Right lobe of liver (tissue), 4 donors: ENCODE data around the gene SPATA31C2.
"Not testable (repeated sequence)": the region's sequence is repeated elsewhere in the genome, so short reads cannot be mapped to it uniquely, and the experiment has no call there.

ENCODE experiments used
- CTCF ChIP-seq, 4 donors: fragments of 200-600 bp in 3 of 4; fragments of 450-650 bp in 1 of 4; IDR thresholded peaks; one replicate each; pipeline versions ENCODE4 v1.5.1 to v1.8.0; 2016 to 2022; ENCODE audit warnings: antibody characterized with exemption in 4 of 4, mild to moderate bottlenecking in 2 of 4
- POLR2A ChIP-seq: fragments of 450-650 bp; IDR thresholded peaks from one replicate; pipeline ENCODE4 v1.6.1; 2017; ENCODE audit warnings: antibody characterized with exemption, mild to moderate bottlenecking
- donor health status: DM: no; HTN: no; CAD: no.
- donor health status: DM: no; HTN: no; CAD: no.
- donor health status: DM: no; HTN: yes; CAD: no.

GRCh38 chr9:88127700-88128300 lies 10.5 kb downstream of the SPATA31C2 start:
- TF ChIP-seq CTCF (IDR thresholded peaks at IDR 0.05); POLR2A: not testable (repeated sequence)
